ENCODE measurements around the gene RRP1B. TPM values are rescaled to one million over a fixed set of nuclear protein-coding genes. Genes with fewer than 3 reads are reported as not detected.

The RRP1B gene
- total and polyA plus RNA-seq, 9 of the 15 experiments (the other 6 are each of a cell fraction or from before 2014, with no cell fraction given), result 6.8 to 66.6 (median 41.9) TPM

DNA sequence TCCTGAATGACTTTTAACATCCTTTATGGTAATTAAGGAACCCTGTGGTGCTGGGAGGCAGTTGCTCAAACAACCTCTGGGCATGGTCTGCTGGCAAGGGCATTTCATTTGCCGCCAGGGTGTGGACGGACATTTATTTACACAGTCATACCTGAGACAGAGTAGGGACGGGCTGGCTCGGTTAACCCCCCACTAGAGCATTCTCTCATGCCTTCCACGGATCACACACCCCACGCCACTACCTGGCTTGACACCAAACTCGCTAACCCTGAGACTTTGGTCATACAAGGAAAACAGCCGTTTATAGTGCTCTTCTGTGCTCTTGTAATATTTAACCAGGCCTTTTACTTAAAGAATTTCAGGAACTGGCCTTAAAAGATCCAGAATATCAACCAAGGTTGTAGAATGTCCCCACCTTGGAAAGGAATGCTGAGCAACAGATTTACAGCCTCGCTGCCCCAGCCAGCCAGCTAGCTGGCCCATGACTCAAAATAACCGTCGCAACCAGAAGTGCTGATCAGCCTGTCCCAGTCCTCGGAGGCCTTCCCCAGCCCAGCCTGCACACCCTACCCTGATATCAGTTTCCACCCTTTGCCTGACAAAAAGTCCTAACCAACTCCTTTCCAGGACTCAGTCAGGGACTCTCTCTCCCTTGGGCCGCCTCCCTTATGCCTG lies 53.0 kb downstream of the RRP1B start (continued):
- TF ChIP-seq ZNF589 (CRISPR knock-in tag; IDR thresholded peaks at IDR 0.05; ENCODE audit: low read depth), result no peak
- 0 out of 2 replicates have a peak, but pooled peaks have one; percentile 27 for TF ChIP-seq ARID1B (IDR thresholded peaks at IDR 0.05)
- no peak for TF ChIP-seq BDP1 (IDR thresholded peaks at IDR 0.05; ENCODE audit: insufficient read depth, insufficient read length)
- TF ChIP-seq ZC3H11A (IDR thresholded peaks at IDR 0.05; ENCODE audit: low read depth, low read length), result no peak
- TF ChIP-seq STAG1 (CRISPR knock-in tag; IDR thresholded peaks at IDR 0.05; ENCODE audit: borderline replicate concordance), result no peak
- TF ChIP-seq KAT2B (IDR thresholded peaks at IDR 0.05; ENCODE audit: low read depth, low read length), result no peak
- TF ChIP-seq ZNF778 (CRISPR knock-in tag; IDR thresholded peaks at IDR 0.05), result no peak
- no peak for TF ChIP-seq ILK (tag; IDR thresholded peaks at IDR 0.05; ENCODE audit: borderline replicate concordance, low read depth)
- TF ChIP-seq, protein P1, sequence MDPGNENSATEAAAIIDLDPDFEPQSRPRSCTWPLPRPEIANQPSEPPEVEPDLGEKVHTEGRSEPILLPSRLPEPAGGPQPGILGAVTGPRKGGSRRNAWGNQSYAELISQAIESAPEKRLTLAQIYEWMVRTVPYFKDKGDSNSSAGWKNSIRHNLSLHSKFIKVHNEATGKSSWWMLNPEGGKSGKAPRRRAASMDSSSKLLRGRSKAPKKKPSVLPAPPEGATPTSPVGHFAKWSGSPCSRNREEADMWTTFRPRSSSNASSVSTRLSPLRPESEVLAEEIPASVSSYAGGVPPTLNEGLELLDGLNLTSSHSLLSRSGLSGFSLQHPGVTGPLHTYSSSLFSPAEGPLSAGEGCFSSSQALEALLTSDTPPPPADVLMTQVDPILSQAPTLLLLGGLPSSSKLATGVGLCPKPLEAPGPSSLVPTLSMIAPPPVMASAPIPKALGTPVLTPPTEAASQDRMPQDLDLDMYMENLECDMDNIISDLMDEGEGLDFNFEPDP (CRISPR knock-in tag; IDR thresholded peaks at IDR 0.05), result no peak
- TF ChIP-seq FOXM1 (IDR thresholded peaks at IDR 0.05; ENCODE audit: low read depth), result no peak
- no peak for TF ChIP-seq FOXM1 (CRISPR knock-in tag; IDR thresholded peaks at IDR 0.05; ENCODE audit: low read depth)
- no peak for TF ChIP-seq NCOA6 (IDR thresholded peaks at IDR 0.05)
- TF ChIP-seq MECOM (CRISPR knock-in tag; IDR thresholded peaks at IDR 0.05), result no peak
- no peak for TF ChIP-seq ZBTB49 (CRISPR knock-in tag; IDR thresholded peaks at IDR 0.05; ENCODE audit: borderline replicate concordance)
- TF ChIP-seq BMI1 (IDR thresholded peaks at IDR 0.05; ENCODE audit: low read length), result no peak
- TF ChIP-seq, protein P2, sequence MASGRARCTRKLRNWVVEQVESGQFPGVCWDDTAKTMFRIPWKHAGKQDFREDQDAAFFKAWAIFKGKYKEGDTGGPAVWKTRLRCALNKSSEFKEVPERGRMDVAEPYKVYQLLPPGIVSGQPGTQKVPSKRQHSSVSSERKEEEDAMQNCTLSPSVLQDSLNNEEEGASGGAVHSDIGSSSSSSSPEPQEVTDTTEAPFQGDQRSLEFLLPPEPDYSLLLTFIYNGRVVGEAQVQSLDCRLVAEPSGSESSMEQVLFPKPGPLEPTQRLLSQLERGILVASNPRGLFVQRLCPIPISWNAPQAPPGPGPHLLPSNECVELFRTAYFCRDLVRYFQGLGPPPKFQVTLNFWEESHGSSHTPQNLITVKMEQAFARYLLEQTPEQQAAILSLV (tag; IDR thresholded peaks at IDR 0.05), result no peak
- no peak for TF ChIP-seq TAF15 (IDR thresholded peaks at IDR 0.05; ENCODE audit: low read depth, low read length)
- no peak for TF ChIP-seq L3MBTL2 (IDR thresholded peaks at IDR 0.05)
- TF ChIP-seq RHOXF2B (CRISPR knock-in tag; conservative IDR thresholded peaks at IDR 0.05), result no peak
- TF ChIP-seq ZNF280B (CRISPR knock-in tag; IDR thresholded peaks at IDR 0.05), result no peak
- TF ChIP-seq PPARD (CRISPR knock-in tag; IDR thresholded peaks at IDR 0.05), result no peak
- no peak for TF ChIP-seq ZNF644 (tag; IDR thresholded peaks at IDR 0.05; ENCODE audit: low read depth)
- no peak for TF ChIP-seq ELF4 (CRISPR knock-in tag; IDR thresholded peaks at IDR 0.05)
- TF ChIP-seq ZNF274 (IDR thresholded peaks at IDR 0.05; ENCODE audit: borderline replicate concordance, low read depth, low read length), result no peak
- TF ChIP-seq SETDB1 (IDR thresholded peaks at IDR 0.05; ENCODE audit: low read length), result no peak

Data from K562 (cell line).